Stimulated activated naive CD8-positive, alpha-beta T cell treated with anti-CD3 and anti-CD28 coated beads, Interleukin-15, Interleukin-2, amounts not matched to agents 100 ng/mL and 50 ng/mL, for 24 hours (primary cell): ENCODE data around the gene AFDN.

Experiments
- H3K27ac Mint-ChIP-seq: one replicate; pipeline ENCODE4 v1.8.0; 2021; ENCODE audit warnings: mild to moderate bottlenecking, mixed read lengths
- H3K27me3 Mint-ChIP-seq: one replicate; pipeline ENCODE4 v1.8.0; 2021; ENCODE audit warnings: mixed read lengths
- H3K36me3 Mint-ChIP-seq: one replicate; pipeline ENCODE4 v1.8.0; 2021; ENCODE audit warnings: low read depth, mixed read lengths
- H3K4me1 Mint-ChIP-seq: one replicate; pipeline ENCODE4 v1.8.0; 2021; ENCODE audit warnings: low read depth, mixed read lengths
- H3K4me3 Mint-ChIP-seq: one replicate; pipeline ENCODE4 v1.8.0; 2021; ENCODE audit warnings: mild to moderate bottlenecking, mixed read lengths
- H3K9me3 Mint-ChIP-seq: one replicate; pipeline ENCODE4 v1.8.0; 2021; ENCODE audit warnings: mixed read lengths

The AFDN gene

GRCh38 chr6:167791091-167791779, 35.5 kb upstream of the AFDN start:
- peaks cover 33% of the 10 kb centered on the region for H3K27me3 Mint-ChIP-seq

GRCh38 chr6:167791780-167792478, 34.8 kb upstream of the AFDN start:
- Mint-ChIP-seq H3K4me1 (peaks cover 4% of the 10 kb centered on the region), H3K9me3 (no peaks in the 10 kb centered on the region), H3K4me3 (no peak overlapping the region), H3K27ac (no peak overlapping the region), H3K27me3 (peaks cover 36% of the 10 kb centered on the region), H3K36me3 (no peaks in the 10 kb centered on the region)

More at GRCh38 chr6:167791091-167791779, 35.5 kb upstream of the AFDN start:
- Mint-ChIP-seq H3K4me1 (peaks cover 4% of the 10 kb centered on the region), H3K36me3 (no peaks in the 10 kb centered on the region), H3K27ac (no peak overlapping the region), H3K9me3 (no peaks in the 10 kb centered on the region), H3K4me3 (no peak overlapping the region)

GRCh38 chr6:167793421-167793820, 33.3 kb upstream of the AFDN start:
- no peaks in the 10 kb centered on the region for H3K9me3 Mint-ChIP-seq
- H3K27me3 Mint-ChIP-seq: peaks cover 43% of the 10 kb centered on the region
- no peaks in the 10 kb centered on the region for H3K36me3 Mint-ChIP-seq
- H3K4me1 Mint-ChIP-seq: peaks cover 4% of the 10 kb centered on the region
- no peak overlapping the region for H3K27ac Mint-ChIP-seq
- H3K4me3 Mint-ChIP-seq: no peak overlapping the region

GRCh38 chr6:167794161-167795157, 32.3 kb upstream of the AFDN start:
- no peak overlapping the region for H3K4me3 Mint-ChIP-seq
- H3K27ac Mint-ChIP-seq: no peak overlapping the region
- no peaks in the 10 kb centered on the region for H3K9me3 Mint-ChIP-seq
- no peaks in the 10 kb centered on the region for H3K36me3 Mint-ChIP-seq
- H3K27me3 Mint-ChIP-seq: peaks cover 53% of the 10 kb centered on the region
- peaks cover 4% of the 10 kb centered on the region for H3K4me1 Mint-ChIP-seq

- no peak overlapping the region for H3K4me3 Mint-ChIP-seq
Measured at GRCh38 chr6:167795321-167795811, 31.3 kb upstream of the AFDN start.

GRCh38 chr6:167795874-167796191, 30.9 kb upstream of the AFDN start:
- no peak overlapping the region for H3K27ac Mint-ChIP-seq
- H3K4me3 Mint-ChIP-seq: no peak overlapping the region
- peaks cover 4% of the 10 kb centered on the region for H3K4me1 Mint-ChIP-seq
- no peaks in the 10 kb centered on the region for H3K9me3 Mint-ChIP-seq
- peaks cover 58% of the 10 kb centered on the region for H3K27me3 Mint-ChIP-seq
- H3K36me3 Mint-ChIP-seq: no peaks in the 10 kb centered on the region

More at GRCh38 chr6:167795321-167795811, 31.3 kb upstream of the AFDN start:
- no peak overlapping the region for H3K27ac Mint-ChIP-seq
- peaks cover 58% of the 10 kb centered on the region for H3K27me3 Mint-ChIP-seq
- no peaks in the 10 kb centered on the region for H3K36me3 Mint-ChIP-seq
- H3K9me3 Mint-ChIP-seq: no peaks in the 10 kb centered on the region
- H3K4me1 Mint-ChIP-seq: peaks cover 4% of the 10 kb centered on the region

- peak overlapping the region; percentile 37 for H3K4me3 Mint-ChIP-seq
Measured at GRCh38 chr6:167796192-167796981, 30.3 kb upstream of the AFDN start.

GRCh38 chr6:167797011-167797471, 29.7 kb upstream of the AFDN start:
- Mint-ChIP-seq H3K27ac (no peak overlapping the region), H3K4me3 (peak overlapping the region; percentile 37), H3K4me1 (peaks cover 4% of the 10 kb centered on the region), H3K9me3 (no peaks in the 10 kb centered on the region), H3K27me3 (peaks cover 65% of the 10 kb centered on the region), H3K36me3 (no peaks in the 10 kb centered on the region)

More at GRCh38 chr6:167796192-167796981, 30.3 kb upstream of the AFDN start:
- Mint-ChIP-seq H3K27me3 (peaks cover 62% of the 10 kb centered on the region), H3K27ac (no peak overlapping the region), H3K36me3 (no peaks in the 10 kb centered on the region), H3K4me1 (peaks cover 4% of the 10 kb centered on the region), H3K9me3 (no peaks in the 10 kb centered on the region)

- Mint-ChIP-seq H3K4me1 (peaks cover 4% of the 10 kb centered on the region), H3K27me3 (peaks cover 64% of the 10 kb centered on the region), H3K27ac (no peak overlapping the region), H3K36me3 (no peaks in the 10 kb centered on the region), H3K9me3 (no peaks in the 10 kb centered on the region), H3K4me3 (no peak overlapping the region)
Measured at GRCh38 chr6:167797476-167798265, 29.0 kb upstream of the AFDN start.

GRCh38 chr6:167798453-167798852, 28.3 kb upstream of the AFDN start:
- no peaks in the 10 kb centered on the region for H3K36me3 Mint-ChIP-seq
- peaks cover 64% of the 10 kb centered on the region for H3K27me3 Mint-ChIP-seq
- no peak overlapping the region for H3K27ac Mint-ChIP-seq
- no peaks in the 10 kb centered on the region for H3K9me3 Mint-ChIP-seq
- no peak overlapping the region for H3K4me3 Mint-ChIP-seq
- peaks cover 4% of the 10 kb centered on the region for H3K4me1 Mint-ChIP-seq

GRCh38 chr6:167799033-167799821, 27.5 kb upstream of the AFDN start:
- peaks cover 4% of the 10 kb centered on the region for H3K4me1 Mint-ChIP-seq
- H3K27me3 Mint-ChIP-seq: peaks cover 63% of the 10 kb centered on the region
- no peaks in the 10 kb centered on the region for H3K9me3 Mint-ChIP-seq
- no peak overlapping the region for H3K4me3 Mint-ChIP-seq
- H3K27ac Mint-ChIP-seq: no peak overlapping the region
- H3K36me3 Mint-ChIP-seq: no peaks in the 10 kb centered on the region

GRCh38 chr6:167800549-167800948, 26.2 kb upstream of the AFDN start:
- no peaks in the 10 kb centered on the region for H3K9me3 Mint-ChIP-seq
- H3K36me3 Mint-ChIP-seq: no peaks in the 10 kb centered on the region
- peaks cover 62% of the 10 kb centered on the region for H3K27me3 Mint-ChIP-seq

GRCh38 chr6:167801263-167801662, 25.4 kb upstream of the AFDN start:
- Mint-ChIP-seq H3K36me3 (no peaks in the 10 kb centered on the region), H3K4me3 (no peak overlapping the region), H3K9me3 (no peaks in the 10 kb centered on the region), H3K27me3 (peaks cover 61% of the 10 kb centered on the region), H3K4me1 (no peaks in the 10 kb centered on the region), H3K27ac (no peak overlapping the region)

More at GRCh38 chr6:167800549-167800948, 26.2 kb upstream of the AFDN start:
- H3K27ac Mint-ChIP-seq: no peak overlapping the region
- H3K4me1 Mint-ChIP-seq: peaks cover 2% of the 10 kb centered on the region
- H3K4me3 Mint-ChIP-seq: no peak overlapping the region
